ENCODE results near the gene DHTKD1. TPM values are rescaled to one million over a fixed set of nuclear protein-coding genes. Genes with fewer than 3 reads are reported as not detected.

Gene DHTKD1
- total RNA-seq, 2 donors from 2014 or later = 33.4 to 59.2 TPM

DNA sequence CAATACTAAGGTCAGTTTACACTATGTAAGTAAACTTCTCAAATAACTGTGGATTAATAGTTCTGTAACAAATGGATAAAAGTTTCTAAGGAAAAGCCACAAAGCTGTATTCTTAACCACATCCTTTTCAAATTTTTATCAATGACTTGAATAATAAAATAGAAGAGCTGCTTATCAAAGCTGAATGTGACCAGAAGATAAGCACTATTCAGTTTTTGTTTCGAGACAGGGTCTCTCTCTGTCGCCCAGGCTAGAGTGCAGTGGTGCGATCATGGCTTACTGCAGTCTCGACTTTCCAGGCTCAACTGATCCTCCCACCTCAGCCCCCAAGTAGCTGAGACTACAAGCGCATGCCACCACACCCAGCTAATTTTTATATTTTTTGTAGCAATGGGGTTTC is 43.2 kb upstream of the DHTKD1 start:
- Histone ChIP-seq H3K4me1 (replicated peaks) (no peaks in the 10 kb centered on the region), H3K27ac (no peak overlapping the region), H3K27me3 (replicated peaks; ENCODE audit: insufficient read depth) (no peaks in the 10 kb centered on the region), H3K36me3 (peaks cover 0 to 5% of the 10 kb centered on the region in 2 donors), H3K4me3 (no peak overlapping the region), H3K9me3 (no peaks in the 10 kb centered on the region)
- intact Hi-C loops (cut with DNase I) = no loop called here
- no peak for DNase-seq (ENCODE audit: low spot score)
- 94% methylated on average over 5 of the region's 5 CpGs for WGBS
- no peak for TF ChIP-seq CTCF (IDR thresholded peaks at IDR 0.05)
- TF ChIP-seq POLR2A (IDR thresholded peaks at IDR 0.05) = no peak
- TF ChIP-seq POLR2AphosphoS5 (IDR thresholded peaks at IDR 0.05) = no peak

DNA sequence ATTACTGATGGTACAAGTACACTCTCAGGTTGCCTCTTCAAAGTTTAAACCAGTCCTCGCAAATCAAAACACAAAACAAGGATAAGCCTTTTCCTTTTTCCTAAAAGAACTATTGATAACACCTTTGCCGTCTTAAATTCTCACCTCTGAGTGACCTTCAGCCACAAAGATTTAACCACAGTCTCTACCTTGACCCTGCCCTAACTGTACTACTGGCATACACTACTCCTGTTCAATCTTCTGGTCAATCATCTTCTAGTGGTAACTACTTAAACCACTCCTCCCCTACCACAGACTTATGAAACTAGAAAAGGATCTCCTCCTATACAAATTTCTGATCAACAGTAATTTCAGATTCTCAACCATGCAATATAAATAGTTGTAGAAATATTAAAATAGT is 41.2 kb upstream of the DHTKD1 start:
- intact Hi-C loops (cut with DNase I) = no loop called here
- H3K27me3 ChIP-seq (replicated peaks; ENCODE audit: insufficient read depth) = no peaks in the 10 kb centered on the region
- no peak overlapping the region for H3K4me3 ChIP-seq
- no peaks in the 10 kb centered on the region for H3K4me1 ChIP-seq (replicated peaks)
- H3K9me3 ChIP-seq = no peaks in the 10 kb centered on the region
- 93% methylated on average over 2 of the region's 2 CpGs for WGBS
- no peak for TF ChIP-seq CTCF (IDR thresholded peaks at IDR 0.05)
- no peak for TF ChIP-seq POLR2AphosphoS5 (IDR thresholded peaks at IDR 0.05)
- no peak for TF ChIP-seq POLR2A (IDR thresholded peaks at IDR 0.05)
- no peak overlapping the region for H3K27ac ChIP-seq
- peaks cover 0 to 5% of the 10 kb centered on the region in 2 donors for H3K36me3 ChIP-seq
- no peak for DNase-seq (ENCODE audit: low spot score)

- Histone ChIP-seq H3K27ac (no peak overlapping the region), H3K36me3 (peaks cover 0 to 5% of the 10 kb centered on the region in 2 donors), H3K27me3 (replicated peaks; ENCODE audit: insufficient read depth) (no peaks in the 10 kb centered on the region), H3K4me3 (no peak overlapping the region), H3K9me3 (no peaks in the 10 kb centered on the region), H3K4me1 (replicated peaks) (no peaks in the 10 kb centered on the region)
- no peak for DNase-seq (ENCODE audit: low spot score)
- TF ChIP-seq CTCF (IDR thresholded peaks at IDR 0.05) (no peak), POLR2A (IDR thresholded peaks at IDR 0.05) (no peak), POLR2AphosphoS5 (IDR thresholded peaks at IDR 0.05) (no peak)
- intact Hi-C loops (cut with DNase I) = no loop called here
- WGBS = 87% methylated on average over 4 of the region's 4 CpGs
Measured at GRCh38 chr10:12031404-12031803, 37.4 kb upstream of the DHTKD1 start.

DNA sequence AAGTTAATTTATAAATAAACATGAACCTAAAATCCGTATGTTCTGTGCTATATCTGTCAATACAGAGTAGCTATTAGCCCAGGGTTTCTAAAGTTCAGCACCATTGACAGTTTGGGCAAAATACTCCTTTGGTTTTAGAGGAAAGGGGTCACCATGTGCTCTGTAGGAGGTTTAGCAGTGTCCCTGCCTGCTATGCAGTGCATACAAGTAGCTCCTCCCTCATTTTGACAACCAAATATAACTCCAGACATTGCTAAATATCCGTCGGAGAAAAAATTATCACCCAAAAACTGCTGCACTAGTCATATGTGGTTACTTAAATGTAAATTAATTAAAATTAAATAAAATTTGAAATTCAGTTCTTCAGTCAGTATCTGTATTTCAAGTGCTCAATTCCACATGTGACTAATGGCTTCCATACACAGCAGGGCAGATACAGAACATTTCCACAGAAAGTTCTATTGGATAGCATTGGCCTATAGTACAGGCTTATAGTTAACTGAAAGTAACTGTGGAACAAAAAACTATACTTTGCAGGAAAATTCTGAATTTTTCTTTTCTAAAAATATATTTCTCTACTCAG is 32.6 kb upstream of the DHTKD1 start:
- intact Hi-C loops (cut with DNase I) = no loop called here
- TF ChIP-seq POLR2A (IDR thresholded peaks at IDR 0.05) = no peak
- H3K27ac ChIP-seq = no peak overlapping the region
- 79% methylated on average over 3 of the region's 3 CpGs for WGBS
- no peaks in the 10 kb centered on the region for H3K4me1 ChIP-seq (replicated peaks)
- no peak overlapping the region for H3K4me3 ChIP-seq
- no peaks in the 10 kb centered on the region for H3K36me3 ChIP-seq
- H3K27me3 ChIP-seq (replicated peaks; ENCODE audit: insufficient read depth) = no peaks in the 10 kb centered on the region
- H3K9me3 ChIP-seq = no peaks in the 10 kb centered on the region
- DNase-seq (ENCODE audit: low spot score) = no peak

- intact Hi-C loops (cut with DNase I) = loop anchor here (2.0 kb wide), 1 partner anchor 27 kb away; the partner anchor contains the start of gene DHTKD1
- TF ChIP-seq POLR2AphosphoS5 (IDR thresholded peaks at IDR 0.05) (no peak), CTCF (IDR thresholded peaks at IDR 0.05) (no peak), POLR2A (IDR thresholded peaks at IDR 0.05) (no peak)
- H3K27me3 ChIP-seq (replicated peaks; ENCODE audit: insufficient read depth) = no peaks in the 10 kb centered on the region
- no peaks in the 10 kb centered on the region for H3K4me1 ChIP-seq (replicated peaks)
- peak overlapping the region; percentile 90 to 98 for H3K4me3 ChIP-seq
- peak; percentile 13 for DNase-seq (ENCODE audit: low spot score)
- WGBS = 1% methylated on average over 26 of the region's 26 CpGs
- no peaks in the 10 kb centered on the region for H3K9me3 ChIP-seq
- H3K27ac ChIP-seq = peak overlapping the region; percentile 98
- no peaks in the 10 kb centered on the region for H3K36me3 ChIP-seq
Measured at GRCh38 chr10:12041766-12042408, 26.9 kb upstream of the DHTKD1 start.
